Measurements from ENCODE around the gene MYLK2. TPM values are rescaled to one million over a fixed set of nuclear protein-coding genes. Genes with fewer than 3 reads are reported as not detected.

Gene MYLK2
- total RNA-seq, 1 experiment from 2014 or later = 0.74 TPM

DNA sequence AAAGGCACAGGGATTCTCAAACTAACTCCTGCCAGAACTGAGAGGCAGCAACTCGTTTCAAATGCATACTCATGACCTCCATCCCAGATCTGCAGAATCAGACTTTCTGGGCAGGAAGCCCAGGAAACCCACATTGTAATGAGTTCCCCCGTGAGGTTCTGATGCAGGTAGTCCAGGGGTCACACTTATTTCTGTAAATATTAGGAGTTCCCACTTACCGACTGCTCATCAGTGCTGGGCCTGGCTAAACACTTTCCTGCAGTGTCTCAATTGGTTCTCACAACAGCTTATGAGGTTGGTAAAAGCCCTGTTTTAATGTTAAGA lies 39.6 kb downstream of the MYLK2 start:
- H2BK120ac ChIP-seq (ENCODE audit: low read depth, low read length, poor library complexity, severe bottlenecking) = no peak overlapping the region
- no peak overlapping the region for H3K4me3 Mint-ChIP-seq
- no peak overlapping the region for H3T11ph ChIP-seq (ENCODE audit: low read length)
- H3K9me3 Mint-ChIP-seq = no peaks in the 10 kb centered on the region
- H2BK20ac ChIP-seq (ENCODE audit: low read depth, low read length, poor library complexity, severe bottlenecking) = no peak overlapping the region
- no peak for DNase-seq
- H3K18ac ChIP-seq (ENCODE audit: insufficient read length, low read depth, low read length) = no peak overlapping the region
- peaks cover 26 to 28% of the 10 kb centered on the region in 2 experiments for H3K4me1 Mint-ChIP-seq
- no peak overlapping the region for H2BK12ac ChIP-seq (ENCODE audit: insufficient read length, low read depth, low read length)
- H4K5ac ChIP-seq (ENCODE audit: insufficient read length, low read depth, low read length) = no peak overlapping the region
- H2AFZ ChIP-seq (ENCODE audit: low read length) = no peak overlapping the region
- peaks cover 5% of the 10 kb centered on the region; the same call in 1 of the 2 replicates for H3K4me1 ChIP-seq (ENCODE audit: insufficient read depth, low read length)
- H3K9ac ChIP-seq (ENCODE audit: extremely low read depth, insufficient read length, low read length) = no peak overlapping the region
- no peak for TF ChIP-seq CTCF (conservative IDR thresholded peaks at IDR 0.05)
- H3K9me3 ChIP-seq (ENCODE audit: control insufficient read depth, low read depth, low read length) = no peaks in the 10 kb centered on the region
- H3K27ac ChIP-seq (ENCODE audit: insufficient read length, low read depth, low read length) = no peak overlapping the region
- H2AK5ac ChIP-seq (ENCODE audit: insufficient read length, low read length) = no peak overlapping the region
- no peak overlapping the region for H3K4me2 ChIP-seq (ENCODE audit: insufficient read depth, insufficient read length, low read length)
- no peak overlapping the region for H3K27ac Mint-ChIP-seq
- no peaks in the 10 kb centered on the region; a peak in 1 of 7 replicates for H3K36me3 Mint-ChIP-seq (ENCODE audit: insufficient read depth in 1 of 3, low read depth in 3 of 3)
- no peaks in the 10 kb centered on the region for H4K20me1 ChIP-seq (ENCODE audit: control insufficient read depth, insufficient read depth, insufficient read length)
- no peaks in the 10 kb centered on the region for H3K79me2 ChIP-seq (ENCODE audit: insufficient read depth, low read length)
- H4K8ac ChIP-seq (replicated peaks; ENCODE audit: insufficient read length, low read depth, low read length) = no peak overlapping the region
- WGBS (ENCODE audit: extremely low coverage, insufficient read length, low lambda C conversion rate) = no CpG with 5 or more reads among the region's 3 CpGs
- peaks cover 9% of the 10 kb centered on the region for H3K27me3 Mint-ChIP-seq (ENCODE audit: low read depth)
- no peak overlapping the region for H3K56ac ChIP-seq (ENCODE audit: insufficient read length, low read depth, low read length)
- H3K79me1 ChIP-seq (ENCODE audit: insufficient read depth, low read depth, low read length, poor library complexity, severe bottlenecking) = no peaks in the 10 kb centered on the region
- no peak overlapping the region for H3K4ac ChIP-seq (ENCODE audit: low read depth, low read length)
- no peaks in the 10 kb centered on the region for H3K27me3 ChIP-seq (ENCODE audit: insufficient read depth, low read length)
- H4K91ac ChIP-seq (ENCODE audit: insufficient read length, low read depth, low read length) = no peak overlapping the region
- peaks cover 13% of the 10 kb centered on the region for H3K23me2 ChIP-seq (ENCODE audit: insufficient read length, low read depth, low read length, poor library complexity, severe bottlenecking)
- H2BK15ac ChIP-seq (ENCODE audit: low read depth, low read length) = no peak overlapping the region
- no peak overlapping the region for H2BK5ac ChIP-seq (ENCODE audit: insufficient read length, low read length)
- no peak overlapping the region for H3K14ac ChIP-seq (ENCODE audit: insufficient read depth, low read length)
- no peak overlapping the region for H3K23ac ChIP-seq (ENCODE audit: insufficient read length, low read depth, low read length)

Measured in H9 (cell line).